ENCODE results near the gene DVL3.

DVL3 gene

DNA sequence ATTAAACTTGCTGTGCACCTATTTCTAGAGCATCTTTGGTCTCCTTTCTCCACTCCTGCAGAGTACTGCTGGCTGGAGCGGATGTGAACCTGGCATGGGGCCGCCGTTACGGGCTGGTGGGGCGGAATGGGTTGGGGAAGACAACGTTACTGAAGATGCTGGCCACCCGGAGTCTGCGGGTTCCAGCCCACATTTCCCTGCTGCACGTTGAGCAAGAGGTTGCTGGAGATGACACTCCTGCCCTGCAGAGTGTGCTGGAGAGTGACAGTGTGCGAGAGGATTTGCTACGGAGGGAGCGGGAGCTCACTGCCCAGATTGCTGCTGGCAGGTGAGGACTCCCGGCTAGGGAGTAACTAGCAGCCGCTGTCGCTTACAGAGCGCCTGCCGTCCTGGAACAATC is 32.9 kb downstream of the DVL3 start:
- in situ Hi-C loops (cut with HindIII; ENCODE audit: low sequenced_read_pairs), result no loop called here
- DNase-seq (ENCODE audit: low read depth), result no peak
- no peak for TF ChIP-seq CTCF (IDR thresholded peaks at IDR 0.05; ENCODE audit: low read depth, low read length, missing control alignments)
- H3K4me3 ChIP-seq (ENCODE audit: low read depth, low read length), result no peak overlapping the region

DNA sequence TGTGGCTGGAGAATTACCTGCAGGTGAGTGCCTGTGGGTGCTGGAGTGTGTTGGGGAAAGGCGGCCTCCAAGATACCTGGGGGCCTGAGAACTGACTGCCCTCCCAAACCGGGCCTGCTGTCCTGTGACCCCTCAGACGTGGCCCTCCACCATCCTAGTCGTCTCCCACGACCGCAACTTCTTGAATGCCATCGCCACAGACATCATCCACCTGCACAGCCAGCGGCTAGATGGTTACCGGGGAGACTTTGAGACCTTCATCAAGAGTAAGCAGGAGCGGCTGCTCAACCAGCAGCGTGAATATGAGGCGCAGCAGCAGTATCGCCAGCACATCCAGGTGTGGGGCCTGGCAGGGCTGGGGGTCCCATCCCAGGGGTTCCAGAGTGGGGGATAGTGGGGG is 34.2 kb downstream of the DVL3 start:
- DNase-seq (ENCODE audit: low read depth), result no peak
- in situ Hi-C loops (cut with HindIII; ENCODE audit: low sequenced_read_pairs), result no loop called here
- no peak for TF ChIP-seq CTCF (IDR thresholded peaks at IDR 0.05; ENCODE audit: low read depth, low read length, missing control alignments)
- H3K4me3 ChIP-seq (ENCODE audit: low read depth, low read length), result no peak overlapping the region

GRCh38 chr3:184192889-184193288 is 37.7 kb downstream of the DVL3 start:
- DNase-seq (ENCODE audit: low read depth), result no peak
- no peak overlapping the region for H3K4me3 ChIP-seq (ENCODE audit: low read depth, low read length)
- in situ Hi-C loops (cut with HindIII; ENCODE audit: low sequenced_read_pairs), result no loop called here
- no peak for TF ChIP-seq CTCF (IDR thresholded peaks at IDR 0.05; ENCODE audit: low read depth, low read length, missing control alignments)

DNA sequence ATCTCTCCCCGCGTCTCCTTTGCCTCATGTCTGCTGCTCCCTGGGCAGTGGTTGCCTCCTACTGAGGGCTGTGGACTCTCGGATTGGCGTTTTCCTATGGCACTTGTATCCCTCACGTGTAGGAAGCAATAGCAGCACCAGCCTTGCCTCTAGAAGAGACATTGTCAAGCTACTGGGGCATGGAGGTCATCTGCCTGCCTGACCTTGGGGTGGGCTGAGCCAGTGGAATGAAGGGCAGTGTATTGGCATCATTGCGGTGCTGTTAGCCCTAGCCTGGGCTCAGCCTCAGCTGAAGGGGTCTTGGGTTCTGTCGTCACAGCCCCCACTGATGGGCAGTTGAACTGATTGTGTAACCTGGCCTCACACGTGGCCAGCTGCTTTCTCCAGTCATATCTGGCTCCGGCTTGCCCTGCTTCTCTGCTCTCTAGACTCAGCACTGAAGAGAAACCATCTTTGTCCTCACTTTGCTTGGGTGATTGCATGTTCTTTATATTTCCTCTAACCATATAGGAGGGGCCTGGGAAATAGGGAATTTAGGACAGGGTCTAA is 38.9 kb downstream of the DVL3 start:
- no peak for DNase-seq (ENCODE audit: low read depth)
- in situ Hi-C loops (cut with HindIII; ENCODE audit: low sequenced_read_pairs), result no loop called here
- TF ChIP-seq CTCF (IDR thresholded peaks at IDR 0.05; ENCODE audit: low read depth, low read length, missing control alignments), result no peak
- H3K4me3 ChIP-seq (ENCODE audit: low read depth, low read length), result no peak overlapping the region

DNA sequence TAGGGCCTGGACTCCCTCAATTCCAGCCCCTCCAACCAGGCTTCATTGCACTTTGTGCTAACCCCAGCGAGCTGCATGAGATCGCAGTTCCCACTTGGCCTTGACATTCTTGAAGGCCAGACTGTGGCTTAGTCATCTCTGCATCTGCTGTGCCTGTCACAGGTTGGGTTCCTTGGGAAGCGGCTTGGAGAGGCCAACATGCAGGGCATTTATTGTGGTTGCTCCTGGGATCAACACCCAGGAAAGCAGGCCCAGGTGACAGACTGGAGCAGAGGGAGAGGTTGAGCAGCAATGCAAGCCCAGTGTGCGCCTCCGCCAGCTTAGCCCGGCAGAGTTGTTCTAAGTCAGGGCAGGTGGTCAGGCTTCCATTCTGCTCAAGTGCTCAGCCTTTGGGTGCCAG is 41.4 kb downstream of the DVL3 start:
- DNase-seq (ENCODE audit: low read depth), result no peak
- TF ChIP-seq CTCF (IDR thresholded peaks at IDR 0.05; ENCODE audit: low read depth, low read length, missing control alignments), result no peak
- in situ Hi-C loops (cut with HindIII; ENCODE audit: low sequenced_read_pairs), result no loop called here
- H3K4me3 ChIP-seq (ENCODE audit: low read depth, low read length), result no peak overlapping the region

DNA sequence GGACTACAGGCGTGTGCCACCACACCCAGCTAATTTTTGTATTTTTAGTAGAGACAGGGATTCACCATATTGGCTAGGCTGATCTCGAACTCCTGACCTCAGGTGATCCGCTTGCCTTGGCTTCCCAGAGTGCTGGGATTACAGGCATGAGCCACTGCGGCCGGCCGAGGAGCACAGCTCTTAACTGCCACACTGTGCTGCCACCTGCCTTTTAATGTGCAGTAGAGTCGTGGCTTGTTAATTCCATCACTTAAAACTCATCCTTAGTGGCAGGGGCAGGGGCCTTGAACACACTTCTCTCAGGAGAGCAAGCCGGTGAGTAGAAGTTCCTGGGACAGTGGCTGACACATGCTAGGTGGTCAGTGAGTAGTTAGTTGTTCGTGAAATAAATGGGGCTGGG is 43.3 kb downstream of the DVL3 start:
- H3K4me3 ChIP-seq (ENCODE audit: low read depth, low read length), result no peak overlapping the region
- no peak for DNase-seq (ENCODE audit: low read depth)
- in situ Hi-C loops (cut with HindIII; ENCODE audit: low sequenced_read_pairs), result no loop called here
- TF ChIP-seq CTCF (IDR thresholded peaks at IDR 0.05; ENCODE audit: low read depth, low read length, missing control alignments), result no peak

DNA sequence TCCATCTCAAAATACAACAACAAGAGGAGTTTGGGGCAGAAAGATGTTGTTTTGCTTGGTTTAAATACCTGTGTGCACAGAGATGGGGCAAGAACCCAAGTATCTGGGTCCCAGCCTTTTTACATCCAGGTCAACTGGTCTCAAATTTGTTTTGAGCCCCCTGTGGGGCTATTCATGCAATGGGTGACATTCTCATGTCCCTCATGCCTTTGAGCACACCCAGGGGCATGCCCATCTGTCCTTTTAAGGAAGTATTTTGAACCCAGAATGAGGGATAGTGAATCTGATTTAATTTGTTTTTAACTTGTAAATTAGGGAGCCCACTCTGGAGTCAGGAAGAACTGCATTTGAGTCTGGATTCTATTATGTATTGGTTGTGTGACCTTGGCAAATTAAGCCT is 45.6 kb downstream of the DVL3 start:
- TF ChIP-seq CTCF (IDR thresholded peaks at IDR 0.05; ENCODE audit: low read depth, low read length, missing control alignments), result no peak
- DNase-seq (ENCODE audit: low read depth), result no peak
- in situ Hi-C loops (cut with HindIII; ENCODE audit: low sequenced_read_pairs), result no loop called here
- no peak overlapping the region for H3K4me3 ChIP-seq (ENCODE audit: low read depth, low read length)

Data from astrocyte of the cerebellum (primary cell).